ENCODE data around the gene LRSAM1.

- TF ChIP-seq CTCF (optimal IDR thresholded peaks at IDR 0.05 in 1 of 3, IDR thresholded peaks at IDR 0.05 in 1 of 3, conservative IDR thresholded peaks at IDR 0.05 in 1 of 3; ENCODE audit: extremely low read depth in 1 of 3, insufficient read depth in 2 of 3, low read length in 3 of 3) (no peak), EZH2 (IDR thresholded peaks at IDR 0.05; ENCODE audit: low read length) (no peak)
Observed at GRCh38 chr9:127497656-127498290, 46.5 kb downstream of the LRSAM1 start.
